HepG2 (cell line): Measurements from ENCODE around the gene DLG2. TPM values are rescaled to one million over a fixed set of nuclear protein-coding genes. Genes with fewer than 3 reads are reported as not detected.

Experiments
- ATAC-seq: fragments of 200-7000 bp; cut with Tn5 transposase; 3 replicates; pipeline ENCODE4 v1.9.1; 2020; ENCODE audit warnings: mild to moderate bottlenecking, moderate library complexity
- BruUV-seq: library from RNA; stranded (reverse); fragments of 400-500 nt; replicated peaks from 2 replicates; lab custom pipeline; 2021; lab: Mats Ljungman, UMichigan
- CTCF ChIA-PET: fragments of 300-600 bp; formaldehyde crosslinking; extraction: SDS; loops from one replicate; lab custom pipeline; 2021; ENCODE audit warnings: low total read pairs, inconsistent platforms, low intra/inter-chr PET ratio; lab: Yijun Ruan, JAX
- POLR2A ChIA-PET: fragments of 350-600 bp; sonication (Branson Sonifier 250); formaldehyde crosslinking; loops from one replicate; lab custom pipeline; 2020; ENCODE audit warnings: antibody characterized with exemption, inconsistent platforms; lab: Yijun Ruan, JAX
- DNase-seq: peaks from one replicate; pipeline ENCODE4 v3.0.0-alpha.2; 2015; ENCODE audit warnings: low spot score
- FAIRE-seq: peaks from 3 replicates; lab custom pipeline; 2011; peaks lifted over from hg19 to GRCh38; lab: Jason Lieb, UNC
- H2AFZ ChIP-seq: one replicate; pipeline ENCODE4 v1.6.1; 2011; ENCODE audit warnings: low read length, inconsistent platforms
- H3K27ac ChIP-seq: fragments of 300-600 bp; 3 replicates; pipeline ENCODE4 v1.8.0; 2011; ENCODE audit warnings: mixed run types, mild to moderate bottlenecking, mixed read lengths, low read length, inconsistent platforms; ENCODE audit not compliant: insufficient read depth; ENCODE audit errors: extremely low read length
- H3K27me3 ChIP-seq, 2 experiments: fragments of 200-600 bp in 1 of 2; 2 replicates in 1 of 2; 3 replicates in 1 of 2; pipeline versions ENCODE4 v1.6.0 to v1.8.0; 2011; ENCODE audit warnings: low read length in 2 of 2, mild to moderate bottlenecking in 2 of 2, moderate library complexity in 2 of 2, inconsistent platforms in 1 of 2; ENCODE audit not compliant: insufficient read depth in 2 of 2, control insufficient read depth in 1 of 2
- H3K36me3 ChIP-seq, 2 experiments: fragments of 200-600 bp in 1 of 2; replicated peaks in 1 of 2; 2 replicates in 1 of 2; 3 replicates in 1 of 2; pipeline versions ENCODE4 v1.5.1 to v1.8.0; 2011; ENCODE audit warnings: low read length in 2 of 2, inconsistent platforms in 1 of 2; ENCODE audit not compliant: insufficient read depth in 2 of 2, control insufficient read depth in 1 of 2
- H3K4me1 ChIP-seq: 2 replicates; pipeline ENCODE4 v1.5.1; 2012; ENCODE audit warnings: low read length, inconsistent platforms; ENCODE audit not compliant: insufficient read depth
- H3K4me2 ChIP-seq: 2 replicates; pipeline ENCODE4 v1.6.0; 2011; ENCODE audit warnings: low read depth, low read length, inconsistent platforms
- H3K4me3 ChIP-seq, 3 experiments: fragments of 200-600 bp in 1 of 3; sonication (generic), shearing (Covaris generic) in 1 of 3; replicated peaks in 1 of 3; 2 replicates each; pipeline ENCODE4 v1.5.1; 2011 to 2016; ENCODE audit warnings: low read length in 3 of 3, inconsistent platforms in 2 of 3, low read depth in 2 of 3, mild to moderate bottlenecking in 2 of 3, control low read depth in 1 of 3, mixed read lengths in 1 of 3; ENCODE audit not compliant: insufficient read depth in 1 of 3
- H3K79me2 ChIP-seq: one replicate; pipeline ENCODE4 v1.6.1; 2011; ENCODE audit warnings: low read length, inconsistent platforms; ENCODE audit not compliant: insufficient read depth
- H3K9ac ChIP-seq: 2 replicates; pipeline ENCODE4 v1.6.0; 2011; ENCODE audit warnings: mild to moderate bottlenecking, low read depth, low read length, inconsistent platforms; ENCODE audit not compliant: insufficient read depth
- H3K9me3 ChIP-seq: 2 replicates; pipeline ENCODE4 v1.5.1; 2012; ENCODE audit warnings: mild to moderate bottlenecking, low read length
- H4K20me1 ChIP-seq: 2 replicates; pipeline ENCODE4 v1.6.0; 2011; ENCODE audit warnings: inconsistent platforms, mild to moderate bottlenecking, low read length, moderate library complexity; ENCODE audit not compliant: insufficient read depth
- HES4 ChIP-seq: sonication (generic); formaldehyde crosslinking; IDR thresholded peaks from 2 replicates; pipeline ENCODE4 v1.9.0; 2021; ENCODE audit warnings: mild to moderate bottlenecking, missing genetic modification reagents, borderline replicate concordance
- MYPOP ChIP-seq: sonication (generic); formaldehyde crosslinking; IDR thresholded peaks from 2 replicates; pipeline ENCODE4 v1.8.1; 2023; ENCODE audit warnings: mild to moderate bottlenecking, moderate library complexity, missing genetic modification reagents
- NAIF1 ChIP-seq: sonication (generic); formaldehyde crosslinking; IDR thresholded peaks from 2 replicates; pipeline ENCODE4 v1.5.0; 2020; ENCODE audit warnings: mild to moderate bottlenecking, missing genetic modification reagents, borderline replicate concordance
- PPARG ChIP-seq: conservative IDR thresholded peaks from 2 replicates; pipeline ENCODE4 v1.6.1; 2016; ENCODE audit warnings: missing biosample characterization, missing genetic modification reagents
- ZBTB3 ChIP-seq: sonication (generic); formaldehyde crosslinking; IDR thresholded peaks from 2 replicates; pipeline ENCODE4 v1.4.0; 2020; ENCODE audit warnings: low read depth, mild to moderate bottlenecking, moderate library complexity, missing genetic modification reagents, borderline replicate concordance
- ZBTB40 ChIP-seq, 2 experiments: fragments of 450-650 bp in 1 of 2; sonication (generic) in 1 of 2; formaldehyde crosslinking in 1 of 2; IDR thresholded peaks; 2 replicates each; pipeline versions ENCODE4 v1.6.1 to v1.8.0; 2016 to 2022; ENCODE audit warnings: antibody characterized with exemption in 1 of 2, mild to moderate bottlenecking in 1 of 2, missing genetic modification reagents in 1 of 2
- ZBTB44 ChIP-seq: sonication (generic); formaldehyde crosslinking; IDR thresholded peaks from 2 replicates; pipeline ENCODE4 v1.4.0; 2020; ENCODE audit warnings: missing genetic modification reagents
- ZNF451 ChIP-seq: sonication (generic); formaldehyde crosslinking; IDR thresholded peaks from 2 replicates; pipeline ENCODE4 v1.5.0; 2020; ENCODE audit warnings: mild to moderate bottlenecking, missing genetic modification reagents
- WGBS: methylation state at CpG from one replicate; pipeline ENCODE4 v1.1.6; 2017; ENCODE audit warnings: low lambda C conversion rate; 5-methylcytosine and 5-hydroxymethylcytosine counted together
- in situ Hi-C: cut with HindIII; loops from 2 replicates; pipeline ENCODE4 v1.10.0; 2017; ENCODE audit warnings: low pct_unique_long_range_greater_than_20kb; ENCODE audit not compliant: extremely low pct_ligation_motif_present
- intact Hi-C: fragments of 100-400 bp; cut with micrococcal nuclease; formaldehyde crosslinking; loops from one replicate; pipeline ENCODE4 v1.10.0; 2022; ENCODE audit not compliant: unreplicated experiment
- polyA plus RNA-seq, 8 experiments: library from polyadenylated mRNA; depleted of rRNA in 3 of 8; stranded (reverse) in 7 of 8; unstranded in 1 of 8; fragments of >200 nt; fragmentation: Illumina TruSeq in 4 of 8; extraction: Trizol in 4 of 8; gene quantifications; 2 replicates each; pipeline versions ENCODE4 v1.2.1 to v1.2.3, GENCODE V29; 2011 to 2016; ENCODE audit warnings: low read depth in 4 of 8, missing spikeins in 1 of 8, mixed read lengths in 1 of 8; ENCODE audit not compliant: insufficient read depth in 1 of 8
- total RNA-seq, 5 experiments: library from RNA; depleted of rRNA; stranded (reverse); fragments of >200 nt; fragmentation: Illumina TruSeq; extraction: Trizol; gene quantifications; 2 replicates each; pipeline ENCODE4 v1.2.3, GENCODE V29; 2016; ENCODE audit warnings: low read depth in 1 of 5

Gene DLG2
- total and polyA plus RNA-seq, 2 of the 13 experiments (the other 11 are each of a cell fraction or from before 2014, with no cell fraction given) = 0.46 to 1.0 TPM

GRCh38 chr11:84608837-84609196 is 1018.3 kb downstream of the DLG2 start (continued):
- TF ChIP-seq ZBTB44 (CRISPR knock-in tag) = no peak

GRCh38 chr11:84607975-84608836 is 1018.9 kb downstream of the DLG2 start:
- no peak overlapping the region for H3K27ac ChIP-seq
- no peaks in the 10 kb centered on the region for H3K36me3 ChIP-seq
- no peak overlapping the region for H3K4me3 ChIP-seq
- H3K9me3 ChIP-seq = no peaks in the 10 kb centered on the region
- TF ChIP-seq HES4 (CRISPR knock-in tag) (no peak), PPARG (no peak), ZBTB40 (IDR thresholded peaks at IDR 0.05) (no peak), ZBTB40 (CRISPR knock-in tag; IDR thresholded peaks at IDR 0.05) (no peak), NAIF1 (CRISPR knock-in tag) (no peak), MYPOP (CRISPR knock-in tag) (no peak), ZBTB3 (CRISPR knock-in tag) (no peak), ZNF451 (no peak)
- no peaks in the 10 kb centered on the region for H3K4me1 ChIP-seq
- CTCF ChIA-PET = no interaction called here
- in situ Hi-C loops (no loop called here), intact Hi-C loops (loop anchor here (10.0 kb wide), 1 partner anchor 153 kb away; no protein-coding TSS in a partner anchor)
- no peaks in the 10 kb centered on the region for H3K27me3 ChIP-seq
- POLR2A ChIA-PET = no interaction called here
- FAIRE-seq (no peak), ATAC-seq (no peak), DNase-seq (no peak)
- BruUV-seq = no TSS peak
- H4K20me1 ChIP-seq = no peaks in the 10 kb centered on the region
- no peak overlapping the region for H3K4me2 ChIP-seq
- H3K9ac ChIP-seq = no peak overlapping the region
- H3K79me2 ChIP-seq = no peaks in the 10 kb centered on the region
- H2AFZ ChIP-seq = no peak overlapping the region
- 2% methylated on average over 5 of the region's 5 CpGs for WGBS
